Measurements from ENCODE around the gene SDHAF1.

DNA sequence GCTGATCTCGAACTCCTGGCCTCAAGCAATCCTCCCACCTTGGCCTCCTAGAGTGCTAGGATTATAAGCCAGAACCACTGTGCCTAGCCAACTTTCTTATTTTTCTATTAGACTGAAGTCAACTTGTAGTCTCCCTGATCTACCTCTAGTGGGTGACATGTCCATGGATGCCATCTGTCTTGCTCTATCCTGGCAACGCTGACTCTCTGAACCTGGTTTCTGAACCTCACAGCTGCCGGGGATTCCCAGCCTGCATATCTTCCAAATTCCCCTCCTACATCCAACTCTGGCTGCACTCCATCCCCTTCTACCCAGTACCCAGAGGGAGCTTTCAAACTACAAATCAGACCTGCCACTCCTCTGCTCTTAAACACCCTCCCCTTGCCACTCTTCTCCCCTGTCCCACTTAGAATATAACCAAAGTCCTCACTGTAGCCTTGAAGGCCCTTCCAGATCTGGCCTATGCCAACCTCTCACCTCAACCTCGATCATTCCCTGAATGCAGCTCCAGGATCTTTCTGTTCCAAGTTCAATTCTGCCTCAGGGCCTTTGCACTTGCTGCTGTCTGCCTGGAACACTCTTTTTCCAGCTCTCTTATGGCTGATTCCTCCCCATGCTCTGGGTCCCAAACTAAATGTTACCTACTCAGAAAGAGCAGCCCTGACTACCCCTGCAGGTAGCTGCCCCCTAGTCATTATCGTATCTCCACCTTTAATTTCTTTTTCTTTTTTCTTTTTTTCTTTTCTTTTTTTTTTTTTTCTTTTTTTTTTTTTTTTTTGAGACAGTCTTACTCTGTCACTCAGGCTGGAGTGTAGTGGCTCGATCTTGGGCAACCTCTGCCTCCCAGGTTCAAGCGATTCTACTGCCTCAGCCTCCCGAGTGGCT is 35.5 kb downstream of the SDHAF1 start:
- TF ChIP-seq, protein P1, sequence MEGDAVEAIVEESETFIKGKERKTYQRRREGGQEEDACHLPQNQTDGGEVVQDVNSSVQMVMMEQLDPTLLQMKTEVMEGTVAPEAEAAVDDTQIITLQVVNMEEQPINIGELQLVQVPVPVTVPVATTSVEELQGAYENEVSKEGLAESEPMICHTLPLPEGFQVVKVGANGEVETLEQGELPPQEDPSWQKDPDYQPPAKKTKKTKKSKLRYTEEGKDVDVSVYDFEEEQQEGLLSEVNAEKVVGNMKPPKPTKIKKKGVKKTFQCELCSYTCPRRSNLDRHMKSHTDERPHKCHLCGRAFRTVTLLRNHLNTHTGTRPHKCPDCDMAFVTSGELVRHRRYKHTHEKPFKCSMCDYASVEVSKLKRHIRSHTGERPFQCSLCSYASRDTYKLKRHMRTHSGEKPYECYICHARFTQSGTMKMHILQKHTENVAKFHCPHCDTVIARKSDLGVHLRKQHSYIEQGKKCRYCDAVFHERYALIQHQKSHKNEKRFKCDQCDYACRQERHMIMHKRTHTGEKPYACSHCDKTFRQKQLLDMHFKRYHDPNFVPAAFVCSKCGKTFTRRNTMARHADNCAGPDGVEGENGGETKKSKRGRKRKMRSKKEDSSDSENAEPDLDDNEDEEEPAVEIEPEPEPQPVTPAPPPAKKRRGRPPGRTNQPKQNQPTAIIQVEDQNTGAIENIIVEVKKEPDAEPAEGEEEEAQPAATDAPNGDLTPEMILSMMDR (IDR thresholded peaks at IDR 0.05) = peak in 1 of 4 experiments; percentile 13
- no peak for TF ChIP-seq EP300 (IDR thresholded peaks at IDR 0.05)
- no peak for TF ChIP-seq POLR2AphosphoS5 (IDR thresholded peaks at IDR 0.05)
